EH (cell line): ENCODE results near the gene PPAN.
A peak's percentile ranks its signal among the peaks of the same experiment; 100 is the strongest.

ENCODE experiments used
- DNase-seq: peaks from one replicate; pipeline ENCODE4 v3.0.0-alpha.2; 2015; ENCODE audit warnings: low read depth

PPAN gene

DNA sequence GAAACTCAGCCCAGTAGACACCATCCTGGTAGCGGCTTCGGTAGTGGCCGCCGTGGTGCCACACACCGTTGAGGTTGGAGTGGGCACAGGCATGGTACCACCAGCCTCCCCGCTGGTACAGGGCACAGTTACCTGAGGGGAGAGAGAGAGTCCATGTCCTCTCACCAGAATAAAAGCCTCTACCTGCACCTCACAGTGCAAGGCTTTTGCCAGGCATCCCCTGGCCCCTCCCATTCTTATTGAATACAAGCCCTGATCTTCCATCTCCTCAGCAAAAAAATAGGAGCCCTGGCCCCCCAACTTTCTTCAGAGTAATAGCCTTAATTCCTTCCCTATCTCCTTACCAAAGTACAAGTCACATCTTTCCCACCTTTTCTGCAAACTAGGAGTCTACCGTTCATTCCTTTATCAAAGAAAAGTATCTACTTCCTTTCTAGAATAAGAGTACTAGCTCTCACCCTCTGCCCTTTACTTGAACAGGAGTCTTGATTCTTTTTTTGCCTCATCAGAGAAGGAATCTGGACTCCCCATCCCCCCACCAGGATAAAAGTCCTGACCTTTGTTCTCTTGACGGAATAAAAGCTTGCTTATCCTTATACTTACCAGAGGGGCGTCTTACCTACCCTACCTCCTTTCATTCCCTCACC is 13.4 kb upstream of the PPAN start:
- no peak for DNase-seq

- DNase-seq, result peak; percentile 20
These were observed 12.6 kb upstream of the PPAN start for GRCh38 chr19:10093295-10094186.

DNA sequence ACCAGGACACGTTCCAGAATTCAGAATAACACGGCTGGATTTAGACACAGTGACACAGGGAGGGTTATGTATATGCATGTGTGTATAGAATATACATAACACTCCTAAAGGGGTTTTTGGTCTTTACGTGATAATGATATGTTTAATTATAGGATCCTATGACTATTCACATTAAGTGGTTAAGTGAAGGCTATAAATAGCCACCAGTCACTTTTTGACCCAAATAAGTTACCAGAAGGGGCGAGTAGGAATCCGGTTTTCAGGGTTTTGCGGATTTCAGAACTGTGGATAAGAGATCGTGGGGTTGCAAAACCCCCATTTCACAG is 10.6 kb upstream of the PPAN start:
- no peak for DNase-seq

- DNase-seq, result peak; percentile 92
These were observed 10.1 kb upstream of the PPAN start for GRCh38 chr19:10095948-10096614.

- DNase-seq, result no peak
These were observed 9.6 kb upstream of the PPAN start for GRCh38 chr19:10096615-10096963.

GRCh38 chr19:10100163-10100785 is 5.9 kb upstream of the PPAN start:
- DNase-seq, result no peak

- no peak for DNase-seq
These were observed 3.4 kb upstream of the PPAN start for GRCh38 chr19:10102787-10103236.

DNA sequence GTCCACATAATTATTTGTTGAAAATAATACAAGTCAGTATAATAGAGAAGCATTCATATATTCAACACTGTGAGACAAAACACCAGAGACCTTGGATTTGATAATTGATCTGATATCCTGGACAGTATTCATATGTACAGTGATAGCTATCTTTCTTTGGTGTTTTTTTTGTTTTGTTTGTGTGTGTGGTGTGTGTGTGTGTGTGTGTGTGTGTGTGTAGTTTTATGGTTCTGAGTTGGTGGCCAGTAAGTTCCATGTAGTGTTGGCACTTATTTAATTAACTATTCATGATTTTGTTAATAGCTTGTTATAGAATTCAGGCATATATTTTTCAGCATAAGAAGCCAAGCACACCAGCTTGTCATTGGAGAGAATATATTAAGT is 2.0 kb upstream of the PPAN start:
- no peak for DNase-seq

- DNase-seq, result no peak
These were observed 1.3 kb upstream of the PPAN start for GRCh38 chr19:10104665-10105508.

DNA sequence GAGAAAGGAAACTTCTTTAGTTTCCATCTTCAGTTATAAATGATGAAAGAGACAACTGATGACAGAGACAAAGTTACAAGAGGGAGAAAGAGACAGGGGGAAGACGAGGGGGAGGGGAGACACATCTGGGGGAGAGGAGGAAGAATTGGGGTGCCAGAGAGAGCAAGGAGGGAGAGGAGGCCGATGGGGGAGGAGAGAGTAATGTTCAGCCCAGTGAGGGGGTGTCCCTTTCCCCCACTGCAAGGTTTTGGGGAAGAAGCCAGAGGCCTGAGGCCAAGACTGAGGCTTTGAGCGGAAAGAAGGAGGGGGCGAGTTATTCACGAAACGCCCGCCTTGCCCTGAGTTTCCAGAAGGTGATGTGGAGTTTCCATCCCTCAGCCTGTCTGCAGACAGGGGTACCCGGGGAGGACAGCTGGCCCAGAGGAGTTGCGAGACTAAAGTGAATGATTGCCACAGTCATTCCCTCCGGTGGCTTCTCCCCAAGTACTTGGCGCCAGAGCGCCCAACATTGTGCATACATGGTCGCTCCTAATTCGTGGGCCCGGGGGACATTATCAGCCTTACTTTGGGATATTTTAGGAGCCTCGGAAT is 558 bp upstream of the PPAN start:
- no peak for DNase-seq

GRCh38 chr19:10107254-10107653 is 1.1 kb downstream of the PPAN start:
- no peak for DNase-seq

DNA sequence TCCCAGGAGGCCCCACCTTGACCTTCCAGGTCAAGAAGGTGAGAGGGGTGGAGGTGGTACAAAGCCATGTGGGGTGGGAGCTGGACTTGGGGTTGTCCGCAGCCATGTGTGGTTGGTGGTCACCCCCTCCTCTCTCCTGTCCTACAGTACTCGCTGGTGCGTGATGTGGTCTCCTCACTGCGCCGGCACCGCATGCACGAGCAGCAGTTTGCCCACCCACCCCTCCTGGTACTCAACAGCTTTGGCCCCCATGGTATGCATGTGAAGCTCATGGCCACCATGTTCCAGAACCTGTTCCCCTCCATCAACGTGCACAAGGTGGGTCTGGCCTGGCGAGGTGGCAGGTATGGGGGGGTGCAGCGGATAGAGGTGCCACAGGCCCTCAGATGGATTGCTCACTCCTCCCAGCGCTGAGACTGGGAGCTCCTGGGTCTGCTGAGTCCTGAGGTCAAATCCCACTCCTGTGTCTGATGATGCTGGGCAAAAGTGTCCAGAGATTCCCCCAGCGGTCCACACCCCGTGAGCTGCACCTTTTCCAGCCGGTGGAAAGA is 1.7 kb downstream of the PPAN start:
- no peak for DNase-seq

GRCh38 chr19:10109528-10109927 is 3.4 kb downstream of the PPAN start:
- DNase-seq, result no peak

GRCh38 chr19:10110076-10110971 is 4.2 kb downstream of the PPAN start:
- DNase-seq, result no peak

DNA sequence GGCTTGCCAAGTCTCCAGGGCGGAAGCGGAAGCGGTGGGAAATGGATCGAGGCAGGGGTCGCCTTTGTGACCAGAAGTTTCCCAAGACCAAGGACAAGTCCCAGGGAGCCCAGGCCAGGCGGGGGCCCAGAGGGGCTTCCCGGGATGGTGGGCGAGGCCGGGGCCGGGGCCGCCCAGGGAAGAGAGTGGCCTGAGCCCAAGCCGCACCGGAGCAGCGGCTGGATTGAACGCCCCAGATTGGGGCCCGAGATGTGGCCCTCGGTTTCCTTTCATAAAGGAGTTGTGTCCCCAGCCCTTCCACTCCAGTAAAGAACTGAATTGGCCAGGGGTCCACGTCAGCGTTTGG is 4.8 kb downstream of the PPAN start:
- DNase-seq, result no peak

GRCh38 chr19:10111405-10111811 is 5.2 kb downstream of the PPAN start, which contains the start of gene P2RY11:
TSS of gene P2RY11 (plus strand) at chr19:10111693. CDS start at chr19:10111722, 29 bp downstream.
- no peak for DNase-seq

DNA sequence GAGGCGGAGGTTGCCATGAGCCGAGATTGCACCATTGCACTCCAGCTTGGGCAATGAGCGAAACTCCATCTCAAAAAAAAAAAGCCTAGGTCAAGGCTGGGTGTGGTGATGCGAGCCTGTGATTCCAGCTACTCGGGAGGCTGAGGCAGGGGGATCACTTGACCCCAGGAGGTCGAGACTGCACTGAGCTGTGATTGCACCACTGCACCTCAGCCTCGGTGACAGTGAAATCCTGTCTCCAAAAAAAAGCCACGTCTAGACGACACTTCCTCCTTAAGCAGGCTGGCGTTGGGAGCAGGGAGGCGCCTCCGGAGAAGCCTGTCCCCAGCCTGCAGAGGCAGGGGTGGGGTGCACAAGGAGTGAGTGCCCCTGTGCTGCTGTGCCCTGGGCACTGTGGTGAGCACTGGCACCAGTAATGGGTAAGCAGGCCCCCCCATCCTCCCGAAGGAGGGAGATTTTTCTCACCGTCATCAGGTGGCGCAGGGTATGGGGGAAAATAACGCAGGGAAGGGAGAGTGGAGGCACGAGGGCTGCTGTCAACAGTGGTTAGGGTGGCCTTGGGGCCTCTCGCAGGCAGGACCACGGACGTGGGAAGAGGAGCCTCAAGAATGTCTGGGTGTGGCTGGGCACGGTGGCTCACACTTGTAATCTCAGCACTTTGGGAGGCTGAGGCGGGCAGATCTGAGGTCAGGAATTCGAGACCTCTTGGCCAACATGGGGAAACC is 6.0 kb downstream of the PPAN start:
- DNase-seq, result peak; percentile 49

- peak; percentile 44 for DNase-seq
These were observed 6.9 kb downstream of the PPAN start for GRCh38 chr19:10112895-10113591.

DNA sequence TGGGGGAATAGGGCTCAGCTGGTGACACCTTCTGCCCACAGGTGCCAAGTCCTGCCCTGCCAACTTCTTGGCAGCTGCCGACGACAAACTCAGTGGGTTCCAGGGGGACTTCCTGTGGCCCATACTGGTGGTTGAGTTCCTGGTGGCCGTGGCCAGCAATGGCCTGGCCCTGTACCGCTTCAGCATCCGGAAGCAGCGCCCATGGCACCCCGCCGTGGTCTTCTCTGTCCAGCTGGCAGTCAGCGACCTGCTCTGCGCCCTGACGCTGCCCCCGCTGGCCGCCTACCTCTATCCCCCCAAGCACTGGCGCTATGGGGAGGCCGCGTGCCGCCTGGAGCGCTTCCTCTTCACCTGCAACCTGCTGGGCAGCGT is 7.4 kb downstream of the PPAN start:
- DNase-seq, result no peak
